LoVo (cell line): ENCODE results near the gene CHKB.
"Not testable (repeated sequence)": the region's sequence is repeated elsewhere in the genome, so short reads cannot be mapped to it uniquely, and the experiment has no call there.

ENCODE experiments used
- DNase-seq: peaks from one replicate; pipeline ENCODE4 v3.0.0-alpha.2; 2016; ENCODE audit warnings: low spot score

Gene CHKB, protein sequence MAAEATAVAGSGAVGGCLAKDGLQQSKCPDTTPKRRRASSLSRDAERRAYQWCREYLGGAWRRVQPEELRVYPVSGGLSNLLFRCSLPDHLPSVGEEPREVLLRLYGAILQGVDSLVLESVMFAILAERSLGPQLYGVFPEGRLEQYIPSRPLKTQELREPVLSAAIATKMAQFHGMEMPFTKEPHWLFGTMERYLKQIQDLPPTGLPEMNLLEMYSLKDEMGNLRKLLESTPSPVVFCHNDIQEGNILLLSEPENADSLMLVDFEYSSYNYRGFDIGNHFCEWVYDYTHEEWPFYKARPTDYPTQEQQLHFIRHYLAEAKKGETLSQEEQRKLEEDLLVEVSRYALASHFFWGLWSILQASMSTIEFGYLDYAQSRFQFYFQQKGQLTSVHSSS

GRCh38 chr22:50582493-50583293, at the start of gene CHKB:
TSS of gene CHKB (minus strand) at chr22:50582849. CDS start at chr22:50582781, 68 bp downstream.
- DNase-seq, result peak; percentile 98

DNA sequence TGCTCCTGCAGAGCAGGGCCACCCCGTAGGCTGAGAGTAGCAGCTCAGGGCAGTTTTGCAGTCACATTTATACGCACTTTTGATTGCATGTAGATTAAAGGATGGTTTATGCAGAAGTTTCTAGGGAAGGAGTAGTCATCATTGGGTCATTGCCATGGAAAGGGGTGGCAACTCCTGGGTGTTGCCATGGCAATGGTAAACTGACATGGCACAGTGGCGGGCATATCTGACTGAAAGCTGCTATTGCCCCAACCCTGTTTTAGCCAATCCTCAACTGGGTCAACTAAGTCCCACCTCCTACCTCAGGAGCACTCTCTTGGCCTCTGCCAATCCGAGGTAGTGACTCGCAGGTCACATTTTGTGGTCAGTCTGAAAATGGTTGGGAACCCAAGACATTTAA, 47.7 kb upstream of the CHKB start:
- no peak for DNase-seq

DNA sequence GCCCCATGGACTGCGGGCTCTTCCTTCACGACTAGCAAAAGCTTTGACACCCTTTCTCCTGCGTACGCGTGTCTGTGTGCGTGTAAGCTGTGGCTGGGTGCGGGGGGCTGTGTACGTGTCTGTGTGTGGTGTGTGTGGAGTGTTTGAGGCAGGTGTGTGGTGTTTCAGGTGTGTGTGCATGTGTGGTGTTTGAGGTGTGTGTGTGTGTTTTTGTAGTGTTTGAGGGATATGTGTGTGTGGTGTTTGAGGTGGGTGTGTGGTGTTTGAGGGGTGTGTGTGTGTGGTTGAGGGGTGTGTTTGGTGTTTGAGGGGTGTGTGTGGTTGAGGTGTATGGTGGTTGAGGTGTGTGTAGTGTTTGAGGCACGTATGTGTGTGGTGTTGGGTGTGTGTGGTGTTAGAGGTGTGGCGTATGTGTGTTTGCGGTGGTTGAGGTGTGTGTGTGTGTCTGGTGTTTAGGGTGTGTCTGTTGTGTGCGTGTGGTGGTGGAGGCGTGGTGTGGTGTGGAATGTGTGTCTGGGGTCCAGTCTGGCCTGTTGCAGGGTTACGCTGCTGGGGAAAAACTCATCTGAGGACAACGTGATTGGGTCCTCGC, 46.0 kb upstream of the CHKB start:
- no peak for DNase-seq

DNA sequence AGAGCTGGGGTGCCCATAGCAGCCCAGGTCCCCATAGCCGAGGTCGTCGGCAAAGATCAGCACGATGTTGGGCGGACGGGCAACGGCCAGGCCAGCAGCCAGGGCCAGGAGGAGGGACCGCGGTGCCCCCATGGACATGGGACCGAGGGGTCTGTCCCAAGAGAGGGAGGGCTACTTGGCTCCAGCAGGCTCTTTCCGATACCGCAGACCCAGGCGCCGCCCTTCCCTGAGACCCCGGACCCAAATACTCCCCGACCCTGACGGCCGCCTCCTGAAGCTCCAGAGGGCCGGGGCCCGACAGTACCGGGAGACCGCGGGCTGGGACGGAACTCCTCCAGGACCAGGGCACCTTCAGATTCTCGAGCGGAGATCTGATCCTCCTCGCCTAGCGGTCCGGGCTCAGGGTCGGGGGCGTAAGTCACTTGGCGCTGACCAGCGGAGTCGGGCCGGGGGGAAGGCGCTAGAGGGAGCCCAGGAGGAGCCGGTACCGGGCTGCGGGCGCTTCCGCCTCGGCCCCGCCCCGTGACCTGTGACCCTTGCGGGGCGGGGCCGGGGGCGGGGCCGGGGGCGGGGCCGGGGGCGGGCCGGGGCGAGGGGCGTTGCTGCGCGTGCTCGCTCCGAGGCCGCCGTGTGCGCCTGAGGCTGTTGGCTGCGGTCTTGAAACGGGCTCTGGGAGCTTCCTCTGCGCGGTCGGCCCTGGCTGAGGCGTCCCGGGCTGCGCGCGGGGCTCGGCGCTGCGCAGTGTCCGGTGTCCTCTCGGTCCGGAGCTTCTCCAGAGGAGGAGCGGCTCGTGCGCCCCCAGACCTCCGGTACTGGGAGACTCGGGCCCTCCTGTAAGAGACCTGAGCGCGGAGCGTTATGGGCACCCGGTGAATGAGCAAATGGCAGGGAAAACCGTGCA, 45.2 kb upstream of the CHKB start, which contains the start of gene ARSA:
Gene ARSA, minus strand, starts transcription at position 511 of the 901 bp plus-strand sequence. Its CDS starts 373 bp downstream, at position 138.
- peak; percentile 83 for DNase-seq

DNA sequence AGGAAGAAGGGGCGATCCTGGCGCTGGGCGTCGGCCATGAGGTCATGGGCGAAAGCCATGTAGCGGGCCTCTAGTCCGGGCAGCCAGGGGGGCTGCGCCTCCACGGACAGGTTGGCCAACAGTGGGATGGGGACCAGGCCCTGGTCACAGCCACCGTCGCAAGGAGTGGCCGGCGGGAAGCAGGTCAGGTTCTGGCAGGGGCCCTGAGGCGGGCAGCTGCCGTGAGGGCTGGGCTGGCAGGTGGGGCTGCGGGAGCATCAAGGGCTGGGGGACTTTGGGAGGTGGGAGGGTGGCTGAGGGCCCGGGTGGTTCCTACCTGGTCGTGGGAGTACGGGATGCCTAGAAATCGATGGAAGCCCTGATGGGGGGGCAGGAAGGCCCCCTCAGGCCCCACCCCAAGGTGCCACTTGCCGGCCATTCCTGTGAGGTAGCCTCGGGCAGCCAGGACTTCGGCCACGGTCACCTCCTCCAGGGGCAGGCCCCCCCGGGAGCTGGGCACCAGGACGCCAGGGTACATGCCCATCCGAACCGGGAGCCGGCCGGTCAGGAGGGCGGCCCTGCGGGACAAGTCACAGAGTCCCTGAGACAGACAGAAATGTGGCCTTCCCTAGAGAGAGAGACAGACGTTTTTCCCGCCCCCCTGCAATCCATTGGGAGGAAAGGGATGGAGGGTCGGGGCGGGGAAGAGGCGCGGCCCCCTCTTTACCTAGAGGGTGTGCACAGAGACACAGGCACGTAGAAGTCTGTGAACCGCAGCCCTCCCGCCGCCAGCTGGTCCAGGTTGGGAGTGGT, 44.4 kb upstream of the CHKB start:
- no peak for DNase-seq

DNA sequence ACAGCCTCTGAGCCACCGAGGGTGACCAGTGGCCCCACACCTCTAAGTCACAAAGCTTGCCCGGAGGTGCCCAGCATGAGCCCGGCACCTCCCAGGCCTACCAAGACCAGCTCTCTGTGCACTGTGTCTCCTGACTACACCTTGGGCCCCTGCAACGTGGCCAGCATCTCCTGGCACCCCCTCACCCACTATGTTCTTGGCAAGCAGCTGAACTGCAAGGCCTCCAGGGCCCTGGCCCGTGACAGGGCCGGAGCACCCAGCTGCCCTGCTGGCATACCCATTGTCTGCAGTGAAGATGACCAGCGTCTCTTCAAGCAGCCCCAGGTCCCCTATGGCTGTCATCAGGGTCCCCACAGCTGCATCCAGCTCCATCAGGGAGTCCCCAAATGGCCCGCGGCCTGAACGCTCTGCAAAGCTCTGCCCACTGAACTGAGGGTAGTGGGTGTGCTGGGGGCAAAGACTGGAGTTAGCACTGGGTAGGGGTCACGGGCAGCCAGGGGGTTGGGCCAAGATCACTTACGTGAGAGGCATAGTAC, 43.7 kb upstream of the CHKB start:
- no peak for DNase-seq

DNA sequence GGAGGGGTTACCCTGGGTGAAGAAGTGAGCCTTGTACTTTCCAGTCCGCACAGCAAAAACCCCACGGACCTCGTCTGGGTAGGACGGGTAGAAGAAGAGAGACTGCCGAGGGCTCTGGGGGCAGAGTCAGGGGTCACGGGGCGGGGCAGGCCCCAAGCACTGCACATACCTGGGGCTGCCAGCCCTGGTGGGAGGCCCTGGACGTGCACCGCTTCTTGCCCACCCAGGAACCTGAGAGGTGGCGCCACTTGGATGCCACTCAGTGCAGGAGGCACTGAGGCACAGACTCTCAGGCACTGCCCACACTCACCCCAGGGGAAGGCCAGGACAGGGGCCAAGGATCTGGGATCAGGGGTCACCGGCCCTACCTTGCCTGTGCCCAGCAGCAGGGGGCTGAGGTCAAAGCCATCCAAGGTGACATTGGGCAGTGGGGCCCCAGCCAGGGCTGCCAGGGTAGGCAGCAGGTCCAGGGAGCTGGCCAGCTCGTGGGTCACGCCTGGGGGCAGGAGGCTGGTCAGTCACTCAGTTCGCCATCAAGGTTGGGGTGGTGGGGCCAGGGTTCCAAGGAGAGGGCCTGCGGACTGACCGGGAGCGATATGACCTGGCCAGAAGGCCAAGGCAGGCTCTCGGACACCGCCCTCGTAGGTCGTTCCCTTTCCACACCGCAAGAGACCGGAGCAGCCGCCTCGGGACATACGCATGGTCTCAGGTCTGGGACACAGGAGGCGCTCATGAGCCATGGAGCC, 43.1 kb upstream of the CHKB start:
- DNase-seq, result no peak

DNA sequence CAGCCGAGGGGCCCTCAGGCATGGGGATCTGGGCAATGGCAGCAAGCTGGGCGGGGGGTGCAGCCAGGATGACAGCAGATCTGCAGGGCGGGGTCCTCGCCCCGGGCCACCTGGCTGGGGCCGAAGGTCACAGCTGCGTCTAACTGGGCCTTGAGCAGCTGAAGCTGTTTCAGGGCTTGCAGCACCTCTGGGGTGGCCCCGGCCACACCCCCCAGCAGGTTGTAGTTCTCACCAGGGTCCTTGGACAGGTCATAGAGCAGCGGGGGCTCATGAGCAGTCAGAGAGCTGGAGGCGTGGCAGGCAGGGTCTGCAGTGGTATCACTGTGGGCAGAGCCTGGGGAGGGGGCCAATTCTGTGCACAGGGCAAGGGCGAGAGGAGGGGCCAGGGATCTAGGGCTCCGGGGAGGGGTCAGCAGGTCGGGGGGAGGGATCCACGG, 42.5 kb upstream of the CHKB start:
- no peak for DNase-seq

GRCh38 chr22:50624347-50625130, 41.9 kb upstream of the CHKB start:
- no peak for DNase-seq

DNA sequence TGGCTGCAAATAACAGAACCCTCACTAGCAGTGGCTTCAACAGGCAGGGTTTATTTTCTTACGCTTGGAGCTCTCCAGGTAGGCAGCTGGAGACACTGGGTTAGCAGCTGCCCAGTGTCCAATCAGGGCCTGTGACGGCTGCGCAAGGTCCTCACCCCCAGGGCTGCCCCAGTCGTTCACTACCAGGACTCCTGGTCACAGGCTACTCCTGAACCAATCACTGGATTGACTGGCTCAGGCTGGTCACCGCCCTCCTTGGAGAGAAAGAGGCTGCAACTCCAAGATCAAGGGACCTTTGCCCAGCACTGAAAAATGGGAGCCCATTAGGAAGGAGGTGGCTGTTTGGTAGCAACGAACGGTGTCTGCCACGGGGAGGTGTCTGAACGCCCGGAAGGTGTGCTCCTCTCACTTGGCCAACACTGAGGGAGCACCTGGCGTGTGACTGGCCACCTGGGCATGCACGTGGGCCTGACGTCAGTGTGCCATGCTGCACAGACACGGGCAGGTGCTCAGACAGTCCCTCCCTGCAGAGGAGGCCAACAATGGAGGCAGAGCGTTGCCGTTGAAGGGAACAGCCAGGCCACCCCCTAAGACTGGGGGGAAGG, 40.2 kb upstream of the CHKB start:
- DNase-seq, result peak; percentile 73

DNA sequence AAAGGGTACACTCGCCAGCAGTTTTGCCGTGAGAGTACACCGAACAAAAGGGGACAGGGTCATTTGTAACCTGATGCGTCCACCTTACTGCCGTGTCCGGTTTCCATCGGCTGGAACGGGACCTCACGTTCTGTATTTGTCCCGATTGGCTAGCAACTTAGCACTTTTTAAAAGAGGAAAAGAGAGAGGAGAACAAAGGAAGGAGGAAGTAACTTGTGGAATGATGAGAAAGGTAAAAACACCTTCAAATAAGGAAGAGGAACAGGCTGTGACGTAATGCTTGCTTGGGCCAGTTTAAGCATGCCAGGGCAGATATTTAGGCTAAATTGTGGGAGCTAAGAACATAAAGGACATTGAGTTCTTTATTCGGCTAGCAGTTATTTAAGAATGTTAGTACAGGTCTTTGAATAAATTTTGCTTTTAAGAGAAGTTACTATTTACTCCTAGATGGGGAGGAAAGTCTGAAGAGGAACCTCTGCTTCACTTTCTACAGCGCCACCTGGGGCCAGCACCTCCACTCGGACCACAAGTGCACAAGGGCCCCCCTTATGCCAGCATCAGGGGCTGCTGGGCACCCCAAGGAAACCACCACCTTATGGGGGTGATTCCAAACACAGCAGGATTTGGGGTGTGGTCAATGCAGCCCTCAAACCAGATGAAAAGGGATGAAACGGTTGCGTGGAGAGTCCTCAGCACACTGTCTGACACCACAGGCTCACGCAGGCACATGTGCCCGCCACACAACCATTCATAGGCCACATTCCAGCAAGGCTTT, 39.5 kb upstream of the CHKB start:
- DNase-seq, result no peak

DNA sequence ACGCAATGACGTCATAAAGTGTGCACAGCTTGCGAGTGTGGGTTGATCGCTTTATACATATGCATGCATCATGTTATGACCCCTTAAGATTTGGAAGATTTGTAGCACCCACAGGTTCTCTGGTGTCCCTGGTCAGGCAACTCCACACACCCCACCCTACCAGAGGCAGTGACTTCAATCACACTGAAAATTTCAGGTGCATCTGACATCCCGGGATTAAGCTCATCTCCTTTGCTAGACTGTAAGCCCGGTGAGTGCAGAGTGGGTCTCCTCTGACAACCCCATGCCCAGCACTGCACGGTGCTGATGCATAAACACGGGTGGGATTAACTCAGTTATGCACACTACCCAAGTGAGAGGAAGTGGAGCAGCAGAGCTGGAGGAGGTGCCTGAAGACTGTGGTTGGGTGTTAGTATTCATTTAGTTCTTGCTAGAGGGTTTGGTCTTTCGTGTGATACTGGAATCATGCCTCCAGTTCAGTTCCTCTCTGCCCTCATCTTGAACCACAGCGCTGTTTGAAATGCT, 38.8 kb upstream of the CHKB start:
- DNase-seq, result no peak

- no peak for DNase-seq
Observed at GRCh38 chr22:50620593-50621355, 38.1 kb upstream of the CHKB start.

DNA sequence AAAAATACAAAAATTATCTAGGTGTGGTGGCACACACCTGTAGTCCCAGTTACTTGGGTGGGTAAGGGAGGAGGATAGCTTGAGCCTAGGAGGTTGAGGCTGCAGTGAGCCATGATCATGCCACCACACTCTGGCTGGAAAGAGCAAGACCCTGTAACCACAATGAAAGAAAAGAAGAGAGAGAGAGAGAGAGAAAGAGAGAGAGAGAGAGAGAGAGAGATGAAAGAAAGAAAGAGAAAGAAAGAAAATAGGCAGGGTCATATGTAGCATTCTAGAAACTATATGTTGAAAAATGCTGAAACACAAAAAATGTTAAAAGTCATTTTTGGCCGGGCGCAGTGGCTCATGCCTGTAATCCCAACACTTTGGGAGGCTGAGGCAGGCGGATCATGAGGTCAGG, 31.6 kb upstream of the CHKB start:
- not testable (repeated sequence) for DNase-seq

DNA sequence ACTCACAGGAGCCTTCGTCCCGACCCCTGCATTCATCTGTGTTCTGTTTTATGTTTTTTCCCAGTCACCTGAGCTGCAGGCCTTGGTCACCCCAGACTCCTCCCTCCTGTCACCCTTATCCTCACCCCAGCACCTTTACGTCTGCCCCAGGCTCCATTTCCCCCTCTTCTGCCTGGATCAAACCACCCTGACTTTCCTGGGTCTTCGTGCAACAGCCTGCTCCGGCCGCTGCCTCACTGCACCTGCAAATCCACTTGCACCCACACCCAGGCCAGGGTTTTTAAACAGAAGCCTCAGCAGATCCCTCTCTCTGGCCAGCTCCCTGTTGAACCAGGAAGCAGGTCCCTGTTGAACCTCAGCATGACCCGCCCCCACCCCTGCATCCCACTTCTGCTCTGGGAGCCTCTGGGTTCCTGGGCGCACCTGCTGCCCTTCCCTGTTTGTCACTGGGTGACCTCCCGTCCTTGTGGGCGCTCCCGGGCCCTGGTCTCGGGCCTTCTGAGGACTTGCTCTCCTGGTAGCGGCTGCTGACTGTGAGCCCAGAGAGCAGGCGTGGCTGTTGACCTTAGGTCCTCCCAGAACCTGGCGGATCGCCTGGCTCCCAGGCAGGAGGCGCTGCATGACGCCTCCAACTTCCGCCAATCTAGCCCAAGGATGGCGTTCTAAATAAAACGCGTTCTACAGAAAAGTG, 30.8 kb upstream of the CHKB start:
- peak; percentile 31 for DNase-seq
